HG03558 (cell line): Measurements from ENCODE around the gene ABCA4.
"Not testable (repeated sequence)": the region's sequence is repeated elsewhere in the genome, so short reads cannot be mapped to it uniquely, and the experiment has no call there.

Experiments
- ATAC-seq: cut with Tn5 transposase; IDR thresholded peaks from one replicate; pipeline ENCODE4 v1.9.1; 2021; ENCODE audit warnings: moderate number of reproducible peaks; ENCODE audit not compliant: unreplicated experiment; ENCODE audit errors: extremely low read depth

Gene ABCA4

GRCh38 chr1:94120991-94121390 is at the start of gene ABCA4:
ABCA4 (minus strand) TSS chr1:94121148; CDS start chr1:94121045, 103 bp downstream.
- ATAC-seq, result no peak

- no peak for ATAC-seq
These were observed 48.2 kb upstream of the ABCA4 start for GRCh38 chr1:94169126-94169525.

- no peak for ATAC-seq
These were observed 44.9 kb upstream of the ABCA4 start for GRCh38 chr1:94165843-94166242.

- not testable (repeated sequence) for ATAC-seq
These were observed 43.9 kb upstream of the ABCA4 start for GRCh38 chr1:94164885-94165284.

GRCh38 chr1:94164121-94164520 is 43.2 kb upstream of the ABCA4 start:
- ATAC-seq, result not testable (repeated sequence)

- not testable (repeated sequence) for ATAC-seq
These were observed 42.3 kb upstream of the ABCA4 start for GRCh38 chr1:94163249-94163648.

- no peak for ATAC-seq
These were observed 39.9 kb upstream of the ABCA4 start for GRCh38 chr1:94160811-94161210.

GRCh38 chr1:94156096-94156625 is 35.2 kb upstream of the ABCA4 start:
- ATAC-seq, result no peak

- ATAC-seq, result no peak
These were observed 34.0 kb upstream of the ABCA4 start for GRCh38 chr1:94154989-94155388.

GRCh38 chr1:94153133-94153532 is 32.2 kb upstream of the ABCA4 start:
- no peak for ATAC-seq

- not testable (repeated sequence) for ATAC-seq
These were observed 28.2 kb upstream of the ABCA4 start for GRCh38 chr1:94149166-94149565.

- no peak for ATAC-seq
These were observed 25.3 kb upstream of the ABCA4 start for GRCh38 chr1:94146273-94146672.

- ATAC-seq, result no peak
These were observed 23.9 kb upstream of the ABCA4 start for GRCh38 chr1:94144836-94145235.

- no peak for ATAC-seq
These were observed 22.8 kb upstream of the ABCA4 start for GRCh38 chr1:94143809-94144176.

GRCh38 chr1:94143173-94143808 is 22.3 kb upstream of the ABCA4 start:
- ATAC-seq, result no peak

- no peak for ATAC-seq
These were observed 21.6 kb upstream of the ABCA4 start for GRCh38 chr1:94142583-94142982.

- no peak for ATAC-seq
These were observed 21.1 kb upstream of the ABCA4 start for GRCh38 chr1:94142022-94142421.

- no peak for ATAC-seq
These were observed 11.2 kb upstream of the ABCA4 start for GRCh38 chr1:94132111-94132510.

GRCh38 chr1:94130851-94131595 is 10.1 kb upstream of the ABCA4 start:
- no peak for ATAC-seq

- ATAC-seq, result no peak
These were observed 5.7 kb upstream of the ABCA4 start for GRCh38 chr1:94126651-94127050.
